Esophagus muscularis mucosa (tissue), 3 donors: ENCODE data around the gene ENOX1.

Experiments
- EP300 ChIP-seq: sonication (generic); formaldehyde crosslinking; IDR thresholded peaks from one replicate; pipeline ENCODE4 v1.6.1; 2017; ENCODE audit warnings: antibody characterized with exemption
- POLR2AphosphoS5 ChIP-seq, 2 donors: sonication (generic); formaldehyde crosslinking; IDR thresholded peaks; one replicate each; pipeline ENCODE4 v1.6.1; 2017; ENCODE audit warnings: antibody characterized with exemption in 2 of 2

DNA sequence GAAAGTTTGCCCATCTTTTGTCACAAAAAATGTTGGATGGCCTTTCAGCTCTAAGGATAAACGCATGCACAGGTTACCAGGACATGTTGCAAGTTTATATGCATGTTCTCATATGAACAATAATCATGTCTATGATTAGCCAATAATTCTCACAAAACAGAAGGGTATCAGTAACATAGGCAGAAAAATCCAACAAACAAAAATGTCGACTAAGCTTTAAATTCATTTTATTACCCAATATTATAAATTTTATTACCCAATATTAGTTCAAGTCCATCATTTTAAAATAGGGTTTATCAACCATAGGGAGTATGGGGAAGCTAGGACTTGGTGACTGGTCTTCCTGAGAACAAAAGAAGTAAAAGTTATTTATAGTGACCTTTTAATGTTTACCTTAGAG is 93.1 kb downstream of the ENOX1 start:
- TF ChIP-seq POLR2AphosphoS5 (IDR thresholded peaks at IDR 0.05) (no peak), EP300 (no peak)
